ENCODE measurements around the gene ACP1. TPM values are rescaled to one million over a fixed set of nuclear protein-coding genes. Genes with fewer than 3 reads are reported as not detected.

ACP1 gene
- total and polyA plus RNA-seq, 11 donors: 51.4 to 99.7 (median 64.7) TPM

DNA sequence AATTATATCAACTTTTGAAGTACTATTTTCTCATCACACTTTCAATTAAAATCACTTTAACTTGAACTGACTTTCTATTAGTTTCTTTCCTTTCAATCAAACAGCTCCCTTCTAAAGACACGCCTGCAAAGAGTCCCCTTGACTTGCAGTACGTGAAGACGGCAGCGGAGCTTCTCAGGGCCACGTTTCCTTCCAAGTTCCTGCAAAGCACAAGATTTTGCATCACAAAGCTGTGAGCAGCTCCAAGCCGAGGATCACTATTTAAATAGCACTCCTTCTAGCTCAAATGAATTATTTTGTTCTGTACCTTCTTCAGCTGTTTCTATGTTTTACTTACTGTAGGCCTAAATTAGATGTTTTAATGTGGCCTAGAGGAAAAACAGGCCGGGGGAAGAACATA lies 31.7 kb upstream of the ACP1 start:
- DNase-seq (no peak), ATAC-seq (no peak)
- WGBS, 4 donors: 78 to 85% (median 85%) methylated on average over 7 of the region's 7 CpGs
- Histone ChIP-seq H3K36me3 (peaks cover 0 to 68% (median 29%) of the 10 kb centered on the region in 9 donors), H3K27ac (no peak overlapping the region), H3K4me3 (no peak overlapping the region), H3K9me3 (no peaks in the 10 kb centered on the region), H3K27me3 (no peaks in the 10 kb centered on the region), H3K4me1 (no peaks in the 10 kb centered on the region)
- intact Hi-C loops (cut with DNase I): no loop called here
- TF ChIP-seq, protein P1, sequence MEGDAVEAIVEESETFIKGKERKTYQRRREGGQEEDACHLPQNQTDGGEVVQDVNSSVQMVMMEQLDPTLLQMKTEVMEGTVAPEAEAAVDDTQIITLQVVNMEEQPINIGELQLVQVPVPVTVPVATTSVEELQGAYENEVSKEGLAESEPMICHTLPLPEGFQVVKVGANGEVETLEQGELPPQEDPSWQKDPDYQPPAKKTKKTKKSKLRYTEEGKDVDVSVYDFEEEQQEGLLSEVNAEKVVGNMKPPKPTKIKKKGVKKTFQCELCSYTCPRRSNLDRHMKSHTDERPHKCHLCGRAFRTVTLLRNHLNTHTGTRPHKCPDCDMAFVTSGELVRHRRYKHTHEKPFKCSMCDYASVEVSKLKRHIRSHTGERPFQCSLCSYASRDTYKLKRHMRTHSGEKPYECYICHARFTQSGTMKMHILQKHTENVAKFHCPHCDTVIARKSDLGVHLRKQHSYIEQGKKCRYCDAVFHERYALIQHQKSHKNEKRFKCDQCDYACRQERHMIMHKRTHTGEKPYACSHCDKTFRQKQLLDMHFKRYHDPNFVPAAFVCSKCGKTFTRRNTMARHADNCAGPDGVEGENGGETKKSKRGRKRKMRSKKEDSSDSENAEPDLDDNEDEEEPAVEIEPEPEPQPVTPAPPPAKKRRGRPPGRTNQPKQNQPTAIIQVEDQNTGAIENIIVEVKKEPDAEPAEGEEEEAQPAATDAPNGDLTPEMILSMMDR (IDR thresholded peaks at IDR 0.05): no peak
- no peak for TF ChIP-seq POLR2A (IDR thresholded peaks at IDR 0.05)

DNA sequence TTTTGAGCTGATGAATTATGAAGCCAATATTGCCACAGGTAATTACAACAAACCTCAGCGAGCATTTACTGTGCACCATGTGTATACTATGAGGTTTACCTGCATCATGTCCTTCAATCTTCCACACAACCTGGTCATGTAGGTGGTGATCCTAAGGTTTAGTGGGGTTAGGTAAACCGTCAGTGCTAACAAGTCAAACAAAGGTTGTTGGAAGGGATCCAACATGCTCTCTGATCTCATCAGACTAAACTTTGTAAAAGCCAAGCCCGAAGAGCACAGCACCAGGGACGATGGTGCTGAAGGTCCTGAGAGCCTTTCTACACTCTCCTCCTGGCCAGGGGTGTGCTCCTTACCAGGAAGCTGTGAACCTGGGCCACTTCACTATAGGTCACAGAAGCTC lies 30.3 kb upstream of the ACP1 start:
- no peak for DNase-seq
- intact Hi-C loops (cut with DNase I): no loop called here
- no peak for TF ChIP-seq POLR2A (IDR thresholded peaks at IDR 0.05)
- TF ChIP-seq, protein P1 (IDR thresholded peaks at IDR 0.05): no peak
- H3K4me1 ChIP-seq: no peaks in the 10 kb centered on the region
- peaks cover 0 to 61% (median 19%) of the 10 kb centered on the region in 9 donors for H3K36me3 ChIP-seq
- no peak for ATAC-seq
- no peak overlapping the region for H3K27ac ChIP-seq
- H3K27me3 ChIP-seq: no peaks in the 10 kb centered on the region
- H3K4me3 ChIP-seq: no peak overlapping the region
- H3K9me3 ChIP-seq: no peaks in the 10 kb centered on the region
- 92 to 97% (median 93%) methylated on average over 4 of the region's 4 CpGs for WGBS, 4 donors

DNA sequence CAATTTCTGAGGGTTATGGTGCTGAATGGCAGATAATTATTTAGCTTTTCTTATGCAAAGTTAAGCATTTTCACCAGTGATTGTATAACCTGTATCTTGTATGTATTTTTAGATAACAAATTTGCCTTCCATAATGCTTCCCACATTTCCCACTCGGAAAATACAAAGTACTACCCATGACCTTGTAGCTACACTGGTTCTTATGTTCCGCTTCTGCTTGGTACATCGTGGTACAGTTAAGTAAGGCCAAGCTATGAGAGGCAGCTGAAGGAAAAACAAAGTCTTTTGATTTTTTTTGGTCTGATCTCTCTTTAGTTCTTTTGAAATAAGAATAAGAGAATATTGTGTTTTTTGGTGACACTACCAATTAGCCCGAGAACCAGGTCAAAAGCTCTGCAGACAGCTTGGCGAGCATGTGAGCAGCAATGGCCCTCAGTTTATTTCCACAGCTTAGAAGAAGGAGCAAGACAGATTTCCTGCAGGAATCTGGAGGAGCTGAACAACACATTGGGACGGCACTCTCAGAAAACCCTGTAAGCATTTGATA lies 27.7 kb upstream of the ACP1 start:
- 95 to 97% (median 95%) methylated on average over 6 of the region's 6 CpGs for WGBS, 4 donors
- peaks cover 0 to 42% (median 6%) of the 10 kb centered on the region in 9 donors for H3K36me3 ChIP-seq
- intact Hi-C loops (cut with DNase I): no loop called here

DNA sequence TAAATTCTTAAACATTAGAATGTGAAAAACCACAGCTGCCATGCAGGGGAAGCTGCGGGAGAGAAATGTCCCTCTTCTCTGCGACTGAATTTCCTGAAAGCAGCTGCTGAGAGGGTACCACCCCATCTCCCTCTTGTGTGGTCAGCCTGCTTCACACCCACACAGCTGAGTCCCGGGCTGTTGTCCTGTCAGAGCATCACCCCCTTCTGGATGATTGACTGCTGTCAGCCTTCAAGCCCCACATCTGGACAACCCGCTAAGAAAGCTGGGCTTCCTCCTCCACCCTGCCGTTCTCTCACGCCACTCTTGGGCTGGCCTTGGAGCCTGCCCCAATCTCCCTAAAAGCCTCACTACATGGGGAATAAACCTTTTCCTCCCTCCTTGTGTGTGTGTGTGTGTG lies 26.9 kb upstream of the ACP1 start:
- WGBS, 4 donors: 81 to 87% (median 82%) methylated on average over 6 of the region's 6 CpGs
- H3K36me3 ChIP-seq: peaks cover 0 to 37% (median 6%) of the 10 kb centered on the region in 9 donors
- H3K27me3 ChIP-seq: no peaks in the 10 kb centered on the region
- intact Hi-C loops (cut with DNase I): no loop called here
- H3K27ac ChIP-seq: no peak overlapping the region
- H3K4me3 ChIP-seq: no peak overlapping the region
- H3K9me3 ChIP-seq: peaks cover 0 to 10% (median 0%) of the 10 kb centered on the region in 12 donors
- ATAC-seq: no peak
- DNase-seq: no peak
- no peaks in the 10 kb centered on the region for H3K4me1 ChIP-seq
- no peak for TF ChIP-seq POLR2A (IDR thresholded peaks at IDR 0.05)
- TF ChIP-seq, protein P1 (IDR thresholded peaks at IDR 0.05): no peak

More for the DNA sequence above, 27.7 kb upstream of the ACP1 start:
- Histone ChIP-seq H3K9me3 (peaks cover 0 to 2% (median 0%) of the 10 kb centered on the region in 12 donors), H3K27me3 (no peaks in the 10 kb centered on the region), H3K4me1 (no peaks in the 10 kb centered on the region), H3K27ac (no peak overlapping the region), H3K4me3 (no peak overlapping the region)
- DNase-seq (no peak), ATAC-seq (no peak)
- TF ChIP-seq, protein P1 (IDR thresholded peaks at IDR 0.05): no peak
- TF ChIP-seq POLR2A (IDR thresholded peaks at IDR 0.05): no peak

Measured in heart left ventricle (tissue), 16 donors.